Nephron progenitor cell (in vitro differentiated cells): ENCODE data around the gene POLH.

Source experiments
- DNase-seq: peaks from one replicate; pipeline ENCODE4 v3.0.0; 2021
- H3K27ac Mint-ChIP-seq: 2 replicates; pipeline ENCODE4 v1.8.0; 2021; ENCODE audit warnings: mild to moderate bottlenecking, moderate library complexity, mixed read lengths
- H3K27me3 Mint-ChIP-seq: 2 replicates; pipeline ENCODE4 v1.8.0; 2021; ENCODE audit warnings: mild to moderate bottlenecking, low read depth, mixed read lengths; ENCODE audit not compliant: poor library complexity
- H3K36me3 Mint-ChIP-seq: 2 replicates; pipeline ENCODE4 v1.8.0; 2021; ENCODE audit warnings: low read depth, mixed read lengths
- H3K4me1 Mint-ChIP-seq: 2 replicates; pipeline ENCODE4 v1.8.0; 2021; ENCODE audit warnings: mixed read lengths
- H3K4me3 Mint-ChIP-seq: 2 replicates; pipeline ENCODE4 v1.8.0; 2021; ENCODE audit warnings: mild to moderate bottlenecking, moderate library complexity, mixed read lengths
- H3K9me3 Mint-ChIP-seq: 2 replicates; pipeline ENCODE4 v1.8.0; 2021; ENCODE audit warnings: mild to moderate bottlenecking, moderate library complexity, mixed read lengths
- CTCF ChIP-seq: fragments of 200-600 bp; sonication (generic); IDR thresholded peaks from 2 replicates; pipeline ENCODE4 v1.5.0; 2021; ENCODE audit warnings: antibody characterized with exemption

Gene POLH

GRCh38 chr6:43575105-43575771 is 747 bp upstream of the POLH start:
- peak overlapping the region; percentile 98 for H3K4me3 Mint-ChIP-seq
- peaks cover 48% of the 10 kb centered on the region for H3K36me3 Mint-ChIP-seq
- no peaks in the 10 kb centered on the region for H3K27me3 Mint-ChIP-seq
- DNase-seq, result peak; percentile 69
- H3K27ac Mint-ChIP-seq, result peak overlapping the region; percentile 79
- peaks cover 11% of the 10 kb centered on the region for H3K9me3 Mint-ChIP-seq
- peaks cover 35% of the 10 kb centered on the region for H3K4me1 Mint-ChIP-seq
- no peak for TF ChIP-seq CTCF

GRCh38 chr6:43578748-43579147 is 2.8 kb downstream of the POLH start:
- Mint-ChIP-seq H3K9me3 (peaks cover 20% of the 10 kb centered on the region), H3K4me3 (peak overlapping the region; percentile 61), H3K36me3 (peaks cover 45% of the 10 kb centered on the region), H3K27ac (no peak overlapping the region), H3K4me1 (peaks cover 35% of the 10 kb centered on the region), H3K27me3 (no peaks in the 10 kb centered on the region)
- no peak for DNase-seq
- no peak for TF ChIP-seq CTCF

- peaks cover 35% of the 10 kb centered on the region for H3K4me1 Mint-ChIP-seq
- peaks cover 48% of the 10 kb centered on the region for H3K36me3 Mint-ChIP-seq
- no peaks in the 10 kb centered on the region for H3K27me3 Mint-ChIP-seq
- H3K9me3 Mint-ChIP-seq, result peaks cover 20% of the 10 kb centered on the region
- no peak for DNase-seq
- peak overlapping the region; percentile 61 for H3K4me3 Mint-ChIP-seq
- no peak for TF ChIP-seq CTCF
- no peak overlapping the region for H3K27ac Mint-ChIP-seq
These were observed 3.2 kb downstream of the POLH start for GRCh38 chr6:43579171-43579570.

- no peak for DNase-seq
- H3K27ac Mint-ChIP-seq, result peak overlapping the region; percentile 10
- TF ChIP-seq CTCF, result no peak
- no peaks in the 10 kb centered on the region for H3K27me3 Mint-ChIP-seq
- H3K4me3 Mint-ChIP-seq, result no peak overlapping the region
- H3K36me3 Mint-ChIP-seq, result peaks cover 78% of the 10 kb centered on the region
- H3K9me3 Mint-ChIP-seq, result peaks cover 20% of the 10 kb centered on the region
- H3K4me1 Mint-ChIP-seq, result peaks cover 21% of the 10 kb centered on the region
These were observed 6.9 kb downstream of the POLH start for GRCh38 chr6:43582911-43583310.

GRCh38 chr6:43584892-43585570 is 9.0 kb downstream of the POLH start:
- Mint-ChIP-seq H3K27ac (no peak overlapping the region), H3K4me1 (peaks cover 9% of the 10 kb centered on the region)

More at GRCh38 chr6:43584892-43585570, 9.0 kb downstream of the POLH start:
- Mint-ChIP-seq H3K4me3 (no peak overlapping the region), H3K36me3 (peaks cover 79% of the 10 kb centered on the region), H3K27me3 (no peaks in the 10 kb centered on the region), H3K9me3 (peaks cover 8% of the 10 kb centered on the region)
- TF ChIP-seq CTCF, result no peak
- DNase-seq, result no peak
